HFFc6 (cell line): ENCODE results near the gene LPCAT3. TPM values are rescaled to one million over a fixed set of nuclear protein-coding genes. Genes with fewer than 3 reads are reported as not detected.

Experiments
- DNase-seq: peaks from one replicate; pipeline ENCODE4 v3.0.0-alpha.2; 2018
- H3K27ac Mint-ChIP-seq: 2 replicates; pipeline ENCODE4 v1.8.0; 2020; ENCODE audit warnings: mild to moderate bottlenecking, mixed read lengths
- H3K27me3 Mint-ChIP-seq: 2 replicates; pipeline ENCODE4 v1.8.0; 2021; ENCODE audit warnings: mild to moderate bottlenecking, moderate library complexity, mixed read lengths; ENCODE audit not compliant: insufficient read depth
- H3K36me3 Mint-ChIP-seq: 2 replicates; pipeline ENCODE4 v1.8.0; 2021; ENCODE audit warnings: low read depth, mixed read lengths
- H3K4me1 Mint-ChIP-seq: 2 replicates; pipeline ENCODE4 v1.8.0; 2020; ENCODE audit warnings: low read depth, mixed read lengths
- H3K4me3 Mint-ChIP-seq: 2 replicates; pipeline ENCODE4 v1.8.0; 2020; ENCODE audit warnings: mild to moderate bottlenecking, moderate library complexity, mixed read lengths
- H3K9me3 Mint-ChIP-seq: 2 replicates; pipeline ENCODE4 v1.8.0; 2020; ENCODE audit warnings: mild to moderate bottlenecking, mixed read lengths
- total RNA-seq, 6 experiments: library from RNA; stranded (reverse); fragmentation: NEBNext Ultra II Directional; extraction: Animal tissue kit (Norgen Biotek cat#: 25700); gene quantifications; 2 replicates in 1 of 6; 3 replicates in 5 of 6; pipeline ENCODE4 v1.2.3, GENCODE V29; 2021
- TF ChIP-seq, protein P1 (sequence below): fragments of 200-600 bp; sonication (generic); IDR thresholded peaks from 2 replicates; pipeline ENCODE4 v1.5.0; 2021; ENCODE audit warnings: antibody characterized with exemption, mild to moderate bottlenecking

The LPCAT3 gene
- total RNA-seq, 6 experiments from 2014 or later, result 17.4 to 28.4 (median 21.6) TPM

DNA sequence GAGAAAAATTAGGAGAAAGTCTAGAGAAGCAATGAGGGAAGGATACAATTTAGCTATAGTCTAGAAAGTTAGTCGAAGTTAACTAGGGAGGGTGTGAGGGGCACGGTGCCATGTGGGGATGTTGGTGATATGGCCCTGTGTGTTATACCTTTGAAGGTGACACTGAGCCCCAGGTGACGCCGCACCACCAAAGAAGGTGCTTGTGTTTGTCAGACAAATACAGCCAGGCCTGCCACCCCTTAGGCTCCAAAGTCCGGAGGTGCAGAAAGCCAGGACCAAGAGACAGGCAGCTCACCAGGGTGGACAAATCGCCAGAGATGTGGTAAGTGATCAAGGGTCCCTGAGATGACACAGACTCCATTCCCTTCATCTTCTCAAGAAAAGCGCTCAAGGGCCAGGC lies 43.3 kb upstream of the LPCAT3 start:
- TF ChIP-seq, protein P1, sequence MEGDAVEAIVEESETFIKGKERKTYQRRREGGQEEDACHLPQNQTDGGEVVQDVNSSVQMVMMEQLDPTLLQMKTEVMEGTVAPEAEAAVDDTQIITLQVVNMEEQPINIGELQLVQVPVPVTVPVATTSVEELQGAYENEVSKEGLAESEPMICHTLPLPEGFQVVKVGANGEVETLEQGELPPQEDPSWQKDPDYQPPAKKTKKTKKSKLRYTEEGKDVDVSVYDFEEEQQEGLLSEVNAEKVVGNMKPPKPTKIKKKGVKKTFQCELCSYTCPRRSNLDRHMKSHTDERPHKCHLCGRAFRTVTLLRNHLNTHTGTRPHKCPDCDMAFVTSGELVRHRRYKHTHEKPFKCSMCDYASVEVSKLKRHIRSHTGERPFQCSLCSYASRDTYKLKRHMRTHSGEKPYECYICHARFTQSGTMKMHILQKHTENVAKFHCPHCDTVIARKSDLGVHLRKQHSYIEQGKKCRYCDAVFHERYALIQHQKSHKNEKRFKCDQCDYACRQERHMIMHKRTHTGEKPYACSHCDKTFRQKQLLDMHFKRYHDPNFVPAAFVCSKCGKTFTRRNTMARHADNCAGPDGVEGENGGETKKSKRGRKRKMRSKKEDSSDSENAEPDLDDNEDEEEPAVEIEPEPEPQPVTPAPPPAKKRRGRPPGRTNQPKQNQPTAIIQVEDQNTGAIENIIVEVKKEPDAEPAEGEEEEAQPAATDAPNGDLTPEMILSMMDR, result no peak
- peaks cover 8% of the 10 kb centered on the region; the same call in 1 of the 2 replicates for H3K27me3 Mint-ChIP-seq
- DNase-seq, result no peak
- H3K4me3 Mint-ChIP-seq, result peak overlapping the region; percentile 89; the same call in 1 of the 2 replicates
- H3K27ac Mint-ChIP-seq, result peak overlapping the region; percentile 95; the same call in 1 of the 2 replicates
- no peaks in the 10 kb centered on the region for H3K9me3 Mint-ChIP-seq
- peaks cover 3% of the 10 kb centered on the region; the same call in 1 of the 2 replicates for H3K36me3 Mint-ChIP-seq
- H3K4me1 Mint-ChIP-seq, result peaks cover 19% of the 10 kb centered on the region

DNA sequence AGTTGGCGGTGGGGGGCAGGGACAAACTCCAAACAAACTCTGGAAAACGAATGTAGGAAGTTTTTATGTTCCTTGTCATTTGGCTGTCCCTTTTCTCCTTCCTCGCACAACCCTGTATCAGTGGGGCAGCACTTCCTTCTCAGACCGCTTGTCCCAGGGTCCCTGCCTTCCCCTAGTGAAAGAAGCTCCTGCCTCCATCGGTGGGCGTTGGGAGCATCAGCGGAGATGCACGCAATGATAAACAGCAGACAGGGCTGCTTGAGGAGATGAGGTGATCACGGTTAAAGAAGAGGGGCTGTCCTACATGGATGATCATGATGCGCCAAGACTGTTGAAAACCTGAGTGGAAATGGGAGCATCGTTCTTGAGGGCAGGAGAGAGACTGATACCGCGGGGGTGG lies 42.9 kb upstream of the LPCAT3 start:
- Mint-ChIP-seq H3K4me1 (peaks cover 19% of the 10 kb centered on the region), H3K27ac (peak overlapping the region; percentile 95), H3K9me3 (no peaks in the 10 kb centered on the region), H3K27me3 (peaks cover 13% of the 10 kb centered on the region), H3K36me3 (no peaks in the 10 kb centered on the region), H3K4me3 (peak overlapping the region; percentile 89)
- TF ChIP-seq, protein P1, result no peak
- no peak for DNase-seq

DNA sequence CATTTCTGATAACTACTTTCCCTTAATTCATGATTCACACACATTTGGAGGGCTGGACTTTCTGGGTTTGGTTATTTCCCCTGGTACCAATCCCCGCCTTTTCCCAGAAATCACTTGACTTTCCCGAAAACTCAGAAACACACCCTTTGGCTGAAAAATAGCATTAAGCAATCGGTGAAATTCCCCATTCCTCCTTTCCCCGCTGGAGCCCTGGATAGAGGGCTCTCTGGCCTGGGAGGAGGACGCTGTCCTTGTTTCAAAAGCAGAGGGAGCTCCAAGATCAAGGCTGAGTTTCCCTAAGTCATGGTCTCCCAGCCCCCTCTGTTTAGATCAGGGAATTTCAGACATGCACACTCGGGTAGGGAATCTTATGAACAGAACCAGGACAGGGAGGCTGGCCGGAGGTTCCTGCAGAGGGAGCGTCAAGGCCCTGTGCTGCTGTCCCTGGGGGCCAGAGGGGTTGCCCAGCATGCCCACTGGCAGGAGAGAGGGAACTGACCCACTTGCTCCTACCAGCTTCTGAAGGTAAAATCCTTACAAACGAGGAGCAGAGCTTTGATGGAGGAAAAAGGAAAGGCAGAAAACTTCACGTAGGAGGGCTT lies 42.2 kb upstream of the LPCAT3 start, which contains the start of gene C1S:
Gene C1S (plus strand): TSS at position 366 of the 602 bp plus-strand sequence. CDS start 1,195 bp downstream, outside the sequence.
- Mint-ChIP-seq H3K4me3 (peak within 1 kb of the TSS; percentile 89), H3K36me3 (no peaks in the 10 kb centered on the region), H3K9me3 (no peaks in the 10 kb centered on the region), H3K27me3 (peaks cover 18% of the 10 kb centered on the region), H3K27ac (peak within 1 kb of the TSS; percentile 95), H3K4me1 (peaks cover 19% of the 10 kb centered on the region)
- peak; percentile 94 for DNase-seq
- TF ChIP-seq, protein P1, result peak; percentile 83

DNA sequence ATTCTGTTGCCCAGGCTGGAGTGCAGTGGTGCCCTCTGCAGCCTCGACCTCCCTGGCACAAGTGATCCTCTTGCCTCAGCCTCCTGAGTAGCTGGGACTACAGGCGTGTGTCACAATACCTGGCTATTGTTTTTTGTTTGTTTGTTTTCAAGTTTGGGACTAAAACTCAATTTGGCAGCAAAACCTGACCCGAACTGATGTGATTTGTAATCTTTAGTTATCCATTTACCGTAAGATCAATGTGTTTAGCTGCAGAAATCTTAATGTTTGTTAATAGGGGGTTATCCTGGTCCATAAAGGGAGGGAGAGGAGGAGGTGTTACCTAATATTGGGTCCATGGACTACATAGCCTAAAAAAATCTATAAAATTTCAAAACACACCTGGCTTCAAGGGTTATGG lies 41.5 kb upstream of the LPCAT3 start:
- no peak for DNase-seq
- Mint-ChIP-seq H3K4me3 (no peak overlapping the region; the same call in 1 of the 2 replicates), H3K27ac (peak overlapping the region; percentile 95), H3K36me3 (no peaks in the 10 kb centered on the region), H3K9me3 (no peaks in the 10 kb centered on the region), H3K4me1 (peaks cover 19% of the 10 kb centered on the region), H3K27me3 (peaks cover 24% of the 10 kb centered on the region)
- TF ChIP-seq, protein P1, result no peak

DNA sequence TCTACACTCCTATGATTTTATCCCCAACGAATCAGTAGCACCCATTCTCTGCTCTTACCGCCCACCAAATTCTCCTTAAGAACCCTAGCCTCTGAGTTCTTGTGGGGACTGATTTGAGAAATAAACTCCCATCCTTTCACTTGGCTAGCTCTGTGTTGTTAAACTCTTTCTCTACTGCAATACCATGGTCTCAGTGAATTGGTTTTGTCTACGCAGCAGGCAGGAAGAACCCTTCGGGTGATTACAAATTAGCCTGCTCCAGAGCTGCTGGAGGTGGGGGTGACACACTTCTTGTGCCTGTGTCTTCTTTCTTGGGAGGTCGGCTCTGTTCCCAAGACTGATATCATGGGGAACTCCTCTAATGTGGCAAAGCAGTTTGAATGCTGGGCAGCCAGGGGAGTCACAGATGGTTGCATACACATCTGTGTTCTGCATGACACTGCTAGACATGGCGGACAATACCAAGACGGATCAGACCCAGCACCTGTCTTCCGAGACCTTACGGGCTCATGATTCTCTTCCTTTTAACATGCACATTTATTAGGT lies 40.6 kb upstream of the LPCAT3 start:
- Mint-ChIP-seq H3K36me3 (no peaks in the 10 kb centered on the region), H3K4me3 (no peak overlapping the region), H3K27me3 (peaks cover 31% of the 10 kb centered on the region), H3K27ac (no peak overlapping the region), H3K4me1 (peaks cover 19% of the 10 kb centered on the region), H3K9me3 (no peaks in the 10 kb centered on the region)
- DNase-seq, result no peak
- TF ChIP-seq, protein P1, result no peak
